ENCODE measurements around the gene KRTAP5-3. TPM values are rescaled to one million over a fixed set of nuclear protein-coding genes. Genes with fewer than 3 reads are reported as not detected.

Gene KRTAP5-3
- polyA plus RNA-seq, 1 donor = not detected

DNA sequence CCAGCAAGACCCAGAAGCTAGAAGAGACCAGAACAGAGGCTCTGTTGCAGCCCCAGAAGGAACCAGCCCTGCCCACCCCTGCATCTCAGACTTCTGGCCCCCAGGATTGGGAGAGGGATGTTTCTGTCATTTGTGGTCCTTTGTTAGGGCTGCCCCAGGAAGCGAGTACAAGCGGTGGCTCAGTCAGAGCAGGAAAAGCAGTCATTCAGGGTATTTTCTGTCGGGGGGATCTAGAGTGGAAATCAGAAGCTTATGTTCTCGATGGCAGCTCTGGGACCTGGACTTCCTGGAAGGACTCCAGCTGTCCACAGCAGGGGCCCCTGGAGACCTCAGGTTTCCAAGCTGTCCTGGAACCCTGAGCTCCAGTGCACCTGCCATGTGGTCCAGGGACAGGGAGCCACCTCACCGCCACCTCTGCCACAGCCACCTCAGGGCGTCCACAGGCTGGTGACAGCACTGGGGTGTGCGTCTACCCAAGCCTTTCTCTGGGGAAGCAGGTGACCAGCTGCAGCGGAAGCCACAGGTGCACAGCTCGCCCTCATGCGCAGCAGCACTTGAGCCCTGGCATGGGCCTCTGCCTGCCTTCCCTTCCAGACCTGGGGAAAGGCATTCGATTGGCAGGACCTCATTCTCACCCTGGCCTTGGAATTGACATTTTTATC is 23.9 kb upstream of the KRTAP5-3 start:
- DNase-seq = no peak
- H3K4me1 ChIP-seq (ENCODE audit: control insufficient read depth, insufficient read depth, low read length) = no peaks in the 10 kb centered on the region
- no peaks in the 10 kb centered on the region for H3K36me3 ChIP-seq (ENCODE audit: control insufficient read depth, insufficient read depth, low read length)
- H3K27me3 ChIP-seq (ENCODE audit: control insufficient read depth, insufficient read depth, low read length) = peaks cover 22% of the 10 kb centered on the region
- no peak overlapping the region for H3K27ac ChIP-seq (ENCODE audit: low read length)
- H3K9me3 ChIP-seq (ENCODE audit: control insufficient read depth, low read depth, low read length) = no peaks in the 10 kb centered on the region
- no CpG with 5 or more reads among the region's 11 CpGs for WGBS (ENCODE audit: insufficient coverage, low lambda C conversion rate)
- H3K4me3 ChIP-seq (ENCODE audit: low read length) = no peak overlapping the region

DNA sequence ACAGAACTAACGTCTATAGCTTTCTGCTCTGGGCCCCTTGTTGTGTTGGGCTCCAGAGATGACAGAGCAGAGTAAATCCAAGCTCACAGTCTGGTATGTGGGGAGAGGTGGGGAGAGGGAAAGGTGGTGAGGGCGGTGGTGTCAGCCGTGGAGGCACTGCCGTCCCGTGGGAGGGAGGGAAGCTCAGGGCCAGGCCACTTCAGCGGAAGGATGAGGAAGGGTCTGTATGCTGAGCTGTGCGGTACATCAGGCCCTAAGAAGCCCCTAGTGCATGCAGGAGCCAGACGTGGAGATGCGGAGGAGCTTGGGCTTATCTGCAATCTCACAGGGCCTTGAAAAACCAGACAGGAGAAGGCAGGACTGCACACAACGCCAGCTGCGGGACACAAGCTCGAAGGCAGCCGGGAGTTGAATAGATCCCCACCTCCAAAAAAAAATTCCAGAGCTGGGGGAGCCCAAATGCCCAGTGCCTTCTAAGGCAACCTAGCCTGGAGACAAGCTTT is 22.9 kb upstream of the KRTAP5-3 start:
- Histone ChIP-seq H3K9me3 (ENCODE audit: control insufficient read depth, low read depth, low read length) (no peaks in the 10 kb centered on the region), H3K4me3 (ENCODE audit: low read length) (no peak overlapping the region), H3K36me3 (ENCODE audit: control insufficient read depth, insufficient read depth, low read length) (no peaks in the 10 kb centered on the region), H3K27me3 (ENCODE audit: control insufficient read depth, insufficient read depth, low read length) (peaks cover 22% of the 10 kb centered on the region), H3K27ac (ENCODE audit: low read length) (no peak overlapping the region), H3K4me1 (ENCODE audit: control insufficient read depth, insufficient read depth, low read length) (no peaks in the 10 kb centered on the region)
- no peak for DNase-seq
- 60% methylated on average over 2 of the region's 13 CpGs for WGBS (ENCODE audit: insufficient coverage, low lambda C conversion rate)

DNA sequence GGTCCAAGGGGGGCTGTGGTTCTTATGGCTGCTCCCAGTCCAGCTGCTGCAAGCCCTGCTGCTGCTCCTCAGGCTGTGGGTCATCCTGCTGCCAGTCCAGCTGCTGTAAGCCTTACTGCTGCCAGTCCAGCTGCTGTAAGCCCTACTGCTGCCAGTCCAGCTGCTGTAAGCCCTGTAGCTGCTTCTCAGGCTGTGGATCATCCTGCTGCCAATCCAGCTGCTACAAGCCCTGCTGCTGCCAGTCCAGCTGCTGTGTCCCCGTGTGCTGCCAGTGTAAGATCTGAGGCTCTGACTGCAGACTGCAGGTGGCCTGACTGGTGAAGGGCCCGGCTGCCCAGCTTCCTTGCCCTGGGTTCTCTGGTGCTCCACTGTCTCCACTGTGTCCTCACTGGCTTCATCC is 22.0 kb upstream of the KRTAP5-3 start:
- no peaks in the 10 kb centered on the region for H3K4me1 ChIP-seq (ENCODE audit: control insufficient read depth, insufficient read depth, low read length)
- H3K9me3 ChIP-seq (ENCODE audit: control insufficient read depth, low read depth, low read length) = no peaks in the 10 kb centered on the region
- no peak overlapping the region for H3K4me3 ChIP-seq (ENCODE audit: low read length)
- no peaks in the 10 kb centered on the region for H3K36me3 ChIP-seq (ENCODE audit: control insufficient read depth, insufficient read depth, low read length)
- no peak for DNase-seq
- H3K27me3 ChIP-seq (ENCODE audit: control insufficient read depth, insufficient read depth, low read length) = peaks cover 22% of the 10 kb centered on the region
- no peak overlapping the region for H3K27ac ChIP-seq (ENCODE audit: low read length)
- no CpG with 5 or more reads among the region's 2 CpGs for WGBS (ENCODE audit: insufficient coverage, low lambda C conversion rate)

DNA sequence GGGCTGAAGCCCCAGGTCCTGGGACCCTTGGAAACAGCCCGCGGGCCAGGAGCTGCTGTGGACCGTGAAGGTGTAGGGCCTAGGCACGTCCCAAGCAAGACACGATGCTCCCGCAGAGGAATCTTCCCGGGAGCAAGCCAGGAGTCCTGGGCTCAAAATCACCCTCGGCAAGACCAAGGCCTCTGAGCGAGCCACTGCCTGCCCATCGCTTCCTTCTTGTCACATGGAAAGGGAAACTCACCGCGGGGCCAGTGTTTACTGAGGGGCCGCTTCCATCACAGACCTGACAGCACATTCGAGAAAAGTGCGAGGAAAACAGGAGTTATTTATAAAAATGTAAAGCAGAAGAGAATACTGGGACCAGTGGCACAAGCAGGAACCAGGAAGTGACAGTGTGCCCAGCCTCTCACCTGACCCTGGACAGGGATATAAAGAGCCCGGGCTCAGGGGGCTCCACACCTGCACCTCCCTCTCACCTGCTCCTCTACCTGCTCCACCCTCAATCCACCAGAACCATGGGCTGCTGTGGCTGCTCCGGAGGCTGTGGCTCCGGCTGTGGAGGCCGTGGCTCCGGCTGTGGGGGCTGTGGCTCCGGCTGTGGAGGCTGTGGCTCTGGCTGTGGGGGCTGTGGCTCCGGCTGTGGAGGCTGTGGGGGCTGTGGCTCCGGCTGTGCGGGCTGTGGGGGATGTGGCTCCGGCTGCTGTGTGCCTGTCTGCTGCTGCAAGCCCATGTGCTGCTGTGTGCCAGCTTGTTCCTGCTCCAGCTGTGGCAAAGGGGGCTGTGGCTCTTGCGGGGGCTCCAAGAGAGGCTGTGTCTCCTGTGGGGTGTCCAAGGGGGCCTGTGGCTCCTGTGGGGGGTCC is 21.3 kb upstream of the KRTAP5-3 start, which contains the start of gene KRTAP5-5:
KRTAP5-5 (plus strand) TSS at position 450 of the 860 bp plus-strand sequence; CDS start at position 516, 66 bp downstream.
- Histone ChIP-seq H3K4me1 (ENCODE audit: control insufficient read depth, insufficient read depth, low read length) (no peaks in the 10 kb centered on the region), H3K27ac (ENCODE audit: low read length) (no peak within 1 kb of the TSS), H3K36me3 (ENCODE audit: control insufficient read depth, insufficient read depth, low read length) (no peaks in the 10 kb centered on the region), H3K4me3 (ENCODE audit: low read length) (no peak within 1 kb of the TSS), H3K27me3 (ENCODE audit: control insufficient read depth, insufficient read depth, low read length) (peaks cover 22% of the 10 kb centered on the region), H3K9me3 (ENCODE audit: control insufficient read depth, low read depth, low read length) (no peaks in the 10 kb centered on the region)
- no peak for DNase-seq
- WGBS (ENCODE audit: insufficient coverage, low lambda C conversion rate) = 89% methylated on average over 3 of the region's 26 CpGs

DNA sequence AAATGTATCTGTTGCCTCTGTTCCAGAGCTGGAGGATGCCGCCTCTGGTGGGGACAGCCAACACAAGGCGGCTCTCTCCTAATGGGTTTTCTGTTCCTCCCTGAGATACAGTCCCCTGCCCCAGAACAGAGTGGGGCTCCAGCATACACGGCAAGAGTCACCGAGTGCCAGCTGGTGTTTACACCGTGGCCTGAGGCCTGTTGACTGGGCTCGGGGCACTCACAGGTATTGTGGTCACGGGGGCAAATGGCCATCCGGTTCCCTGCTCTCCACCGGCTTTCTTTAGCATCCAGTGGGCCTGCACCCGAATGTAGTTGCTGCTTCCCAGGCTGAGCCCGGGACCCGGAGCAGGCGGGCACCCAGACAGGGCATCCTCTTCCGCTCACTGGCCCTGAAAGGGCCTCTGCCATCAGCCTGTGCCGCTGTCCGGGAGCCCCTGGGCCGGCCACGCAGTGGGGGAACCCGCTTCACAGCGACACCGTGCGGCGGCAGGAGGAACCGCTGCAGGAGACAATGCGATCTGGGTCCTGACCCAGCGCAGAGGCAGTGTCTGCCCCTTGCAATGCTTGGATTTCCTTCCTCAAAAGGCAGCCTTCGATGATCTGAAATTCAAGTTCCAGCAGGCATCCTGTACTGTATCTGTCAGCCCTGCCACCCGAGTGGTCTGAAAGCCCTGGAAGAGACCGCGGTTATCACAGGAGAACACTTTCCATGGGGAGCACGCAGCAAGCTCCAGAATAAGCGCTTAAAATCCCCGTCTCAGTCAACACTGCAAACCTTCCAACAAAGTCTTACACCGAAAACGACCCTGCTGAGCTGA is 20.5 kb upstream of the KRTAP5-3 start:
- no peak overlapping the region for H3K4me3 ChIP-seq (ENCODE audit: low read length)
- no peaks in the 10 kb centered on the region for H3K4me1 ChIP-seq (ENCODE audit: control insufficient read depth, insufficient read depth, low read length)
- DNase-seq = peak; percentile 30 to 31
- no peaks in the 10 kb centered on the region for H3K36me3 ChIP-seq (ENCODE audit: control insufficient read depth, insufficient read depth, low read length)
- H3K27ac ChIP-seq (ENCODE audit: low read length) = no peak overlapping the region
- WGBS (ENCODE audit: insufficient coverage, low lambda C conversion rate) = no CpG with 5 or more reads among the region's 35 CpGs
- peaks cover 22% of the 10 kb centered on the region for H3K27me3 ChIP-seq (ENCODE audit: control insufficient read depth, insufficient read depth, low read length)
- H3K9me3 ChIP-seq (ENCODE audit: control insufficient read depth, low read depth, low read length) = no peaks in the 10 kb centered on the region

DNA sequence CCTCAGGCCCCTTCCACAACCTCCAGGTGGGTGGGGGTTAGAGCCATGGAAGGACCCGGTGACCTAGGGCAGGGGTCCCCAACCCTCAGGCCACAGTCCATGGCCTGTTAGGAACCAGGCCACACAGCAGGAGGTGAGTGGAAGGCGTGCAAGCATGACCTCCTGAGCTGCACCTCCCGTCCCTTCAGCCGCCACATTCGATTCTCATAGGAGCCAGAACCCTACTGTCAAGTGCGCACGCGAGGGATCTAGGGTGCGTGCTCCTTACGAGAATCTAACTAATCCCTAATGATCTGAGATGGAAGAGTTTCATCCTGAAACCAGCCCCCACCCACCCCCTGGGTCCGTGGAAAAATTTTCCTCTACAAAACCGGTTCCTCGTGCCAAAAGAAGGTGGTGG is 17.3 kb upstream of the KRTAP5-3 start:
- Histone ChIP-seq H3K27me3 (ENCODE audit: control insufficient read depth, insufficient read depth, low read length) (peaks cover 9% of the 10 kb centered on the region), H3K4me1 (ENCODE audit: control insufficient read depth, insufficient read depth, low read length) (peaks cover 5% of the 10 kb centered on the region), H3K36me3 (ENCODE audit: control insufficient read depth, insufficient read depth, low read length) (no peaks in the 10 kb centered on the region), H3K27ac (ENCODE audit: low read length) (no peak overlapping the region), H3K4me3 (ENCODE audit: low read length) (no peak overlapping the region), H3K9me3 (ENCODE audit: control insufficient read depth, low read depth, low read length) (no peaks in the 10 kb centered on the region)
- no peak for DNase-seq
- WGBS (ENCODE audit: insufficient coverage, low lambda C conversion rate) = 100% methylated on average over 1 of the region's 13 CpGs

DNA sequence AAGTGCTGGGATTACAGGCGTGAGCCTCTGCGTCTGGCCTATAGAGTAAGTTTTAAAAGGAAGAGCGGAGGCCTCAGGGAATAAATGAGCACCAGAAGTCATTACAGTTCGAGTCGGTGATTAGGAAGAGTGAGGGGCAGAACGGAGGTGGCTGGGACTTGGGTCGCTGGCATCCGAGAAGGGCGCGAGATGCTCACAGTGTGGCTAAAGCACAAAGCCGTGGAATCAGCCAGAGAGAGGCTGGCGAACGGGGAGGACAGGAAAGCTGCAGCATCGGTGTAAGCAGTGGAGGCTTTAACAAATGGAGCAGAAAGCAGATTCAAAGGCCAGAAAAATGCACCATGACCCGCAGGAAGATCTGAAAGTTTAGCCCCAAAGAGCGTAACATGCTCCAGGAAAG is 16.4 kb upstream of the KRTAP5-3 start:
- Histone ChIP-seq H3K9me3 (ENCODE audit: control insufficient read depth, low read depth, low read length) (no peaks in the 10 kb centered on the region), H3K4me3 (ENCODE audit: low read length) (no peak overlapping the region), H3K27ac (ENCODE audit: low read length) (no peak overlapping the region), H3K4me1 (ENCODE audit: control insufficient read depth, insufficient read depth, low read length) (peaks cover 5% of the 10 kb centered on the region), H3K36me3 (ENCODE audit: control insufficient read depth, insufficient read depth, low read length) (no peaks in the 10 kb centered on the region), H3K27me3 (ENCODE audit: control insufficient read depth, insufficient read depth, low read length) (peaks cover 9% of the 10 kb centered on the region)
- DNase-seq = no peak
- WGBS (ENCODE audit: insufficient coverage, low lambda C conversion rate) = 80% methylated on average over 2 of the region's 16 CpGs

DNA sequence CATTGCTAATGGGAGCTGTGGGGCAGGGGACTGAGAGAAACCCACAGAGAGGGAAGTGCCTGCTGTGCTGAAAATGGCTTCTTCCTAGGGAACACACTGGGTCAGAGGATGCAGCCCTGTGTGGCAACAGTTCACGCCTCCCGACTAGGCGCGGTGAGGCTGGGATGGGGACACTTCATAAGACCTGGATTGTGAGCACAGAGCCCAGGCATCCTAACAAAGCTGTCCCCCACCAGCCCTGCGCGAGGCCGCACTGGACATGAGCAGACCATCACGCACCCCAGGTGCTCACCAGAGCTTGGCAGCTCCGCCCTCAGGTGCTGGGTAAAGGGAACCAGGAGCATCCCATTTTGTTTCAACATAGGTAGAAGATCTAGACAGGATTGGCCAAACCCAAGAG is 15.5 kb upstream of the KRTAP5-3 start:
- Histone ChIP-seq H3K36me3 (ENCODE audit: control insufficient read depth, insufficient read depth, low read length) (no peaks in the 10 kb centered on the region), H3K9me3 (ENCODE audit: control insufficient read depth, low read depth, low read length) (no peaks in the 10 kb centered on the region), H3K4me1 (ENCODE audit: control insufficient read depth, insufficient read depth, low read length) (peaks cover 5% of the 10 kb centered on the region), H3K4me3 (ENCODE audit: low read length) (no peak overlapping the region), H3K27me3 (ENCODE audit: control insufficient read depth, insufficient read depth, low read length) (peaks cover 3% of the 10 kb centered on the region), H3K27ac (ENCODE audit: low read length) (no peak overlapping the region)
- DNase-seq = no peak
- WGBS (ENCODE audit: insufficient coverage, low lambda C conversion rate) = no CpG with 5 or more reads among the region's 9 CpGs

DNA sequence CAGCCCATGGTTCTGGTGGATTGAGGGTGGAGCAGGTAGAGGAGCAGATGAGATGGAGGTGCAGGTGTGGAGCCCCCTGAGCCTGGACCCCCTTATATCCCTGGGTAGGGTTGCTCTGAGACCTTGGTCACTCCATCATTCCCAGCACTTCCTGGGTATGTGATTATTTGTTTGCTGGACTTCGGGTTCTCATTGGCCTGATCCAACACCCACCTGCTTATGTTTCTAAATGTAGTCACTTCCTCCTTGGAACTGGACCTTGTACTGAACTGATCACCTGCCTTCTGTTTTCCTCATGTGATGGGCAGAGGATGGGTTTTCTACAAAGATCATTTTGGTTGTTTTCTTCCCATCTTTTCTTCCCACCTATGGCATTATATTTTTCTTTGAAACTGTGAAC is 13.8 kb upstream of the KRTAP5-3 start, which contains the start of gene KRTAP5-4:
KRTAP5-4 (minus strand) TSS at position 53 of the 400 bp plus-strand sequence; CDS start at position 8, 45 bp downstream.
- H3K36me3 ChIP-seq (ENCODE audit: control insufficient read depth, insufficient read depth, low read length) = no peaks in the 10 kb centered on the region
- peak; percentile 45 to 77 for DNase-seq
- no peak within 1 kb of the TSS for H3K4me3 ChIP-seq (ENCODE audit: low read length)
- WGBS (ENCODE audit: insufficient coverage, low lambda C conversion rate) = no CpG with 5 or more reads among the region's 1 CpG
- H3K27ac ChIP-seq (ENCODE audit: low read length) = no peak within 1 kb of the TSS
- H3K9me3 ChIP-seq (ENCODE audit: control insufficient read depth, low read depth, low read length) = no peaks in the 10 kb centered on the region
- peaks cover 5% of the 10 kb centered on the region for H3K4me1 ChIP-seq (ENCODE audit: control insufficient read depth, insufficient read depth, low read length)
- H3K27me3 ChIP-seq (ENCODE audit: control insufficient read depth, insufficient read depth, low read length) = no peaks in the 10 kb centered on the region

DNA sequence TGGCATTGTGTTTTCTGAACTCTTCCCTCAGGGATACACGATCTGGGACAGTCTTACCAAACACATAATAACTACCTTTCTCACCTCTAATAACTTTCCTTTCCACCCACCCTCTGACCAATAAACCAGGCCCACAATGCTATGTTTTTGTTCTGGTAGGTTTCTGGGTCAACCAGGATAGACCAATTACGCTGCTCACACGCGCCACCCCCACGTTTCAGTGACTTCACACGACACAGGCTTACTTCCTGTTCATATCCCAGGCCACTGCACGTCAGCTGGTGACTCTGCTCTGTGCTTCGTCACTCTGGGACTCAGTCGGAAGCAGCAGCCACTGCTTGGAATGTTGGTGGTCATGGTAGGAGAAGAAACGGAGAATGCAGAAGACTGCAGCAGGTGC is 11.2 kb upstream of the KRTAP5-3 start:
- no peaks in the 10 kb centered on the region for H3K9me3 ChIP-seq (ENCODE audit: control insufficient read depth, low read depth, low read length)
- H3K27me3 ChIP-seq (ENCODE audit: control insufficient read depth, insufficient read depth, low read length) = peaks cover 5% of the 10 kb centered on the region
- peaks cover 5% of the 10 kb centered on the region for H3K4me1 ChIP-seq (ENCODE audit: control insufficient read depth, insufficient read depth, low read length)
- no peak for DNase-seq
- no peaks in the 10 kb centered on the region for H3K36me3 ChIP-seq (ENCODE audit: control insufficient read depth, insufficient read depth, low read length)
- H3K27ac ChIP-seq (ENCODE audit: low read length) = no peak overlapping the region
- no peak overlapping the region for H3K4me3 ChIP-seq (ENCODE audit: low read length)
- no CpG with 5 or more reads among the region's 10 CpGs for WGBS (ENCODE audit: insufficient coverage, low lambda C conversion rate)

Measured in large intestine (tissue), 3 donors.